CD14-positive monocyte (primary cell): ENCODE results near the gene SCUBE3. TPM values are rescaled to one million over a fixed set of nuclear protein-coding genes. Genes with fewer than 3 reads are reported as not detected.

Source experiments
- DNase-seq, 3 donors: peaks; one replicate each; pipeline ENCODE4 v3.0.0-alpha.2; 2011 to 2022
- H2AFZ ChIP-seq: 2 replicates; pipeline ENCODE4 v1.6.0; 2012; ENCODE audit warnings: mild to moderate bottlenecking, low read depth, low read length, inconsistent platforms; ENCODE audit not compliant: insufficient read depth, poor library complexity, severe bottlenecking
- H3K27ac ChIP-seq, 2 donors: 1 replicate in 1 of 2; 2 replicates in 1 of 2; pipeline ENCODE4 v1.5.1; 2012 to 2013; ENCODE audit warnings: low read length in 2 of 2, control low read depth in 1 of 2, inconsistent platforms in 1 of 2, low read depth in 1 of 2, mild to moderate bottlenecking in 1 of 2
- H3K27me3 ChIP-seq, 2 donors: one replicate each; pipeline versions ENCODE4 v1.6.0 to v1.6.1; 2011 to 2013; ENCODE audit warnings: low read length in 2 of 2; ENCODE audit not compliant: control insufficient read depth in 2 of 2, insufficient read depth in 2 of 2
- H3K36me3 ChIP-seq, 2 donors: replicated peaks in 1 of 2; 1 replicate in 1 of 2; 2 replicates in 1 of 2; pipeline versions ENCODE4 v1.5.1 to v1.6.1; 2012 to 2013; ENCODE audit warnings: low read length in 2 of 2, control low read depth in 1 of 2, inconsistent platforms in 1 of 2, mild to moderate bottlenecking in 1 of 2; ENCODE audit not compliant: insufficient read depth in 2 of 2, control insufficient read depth in 1 of 2
- H3K4me1 ChIP-seq, 2 donors: 1 replicate in 1 of 2; 2 replicates in 1 of 2; pipeline versions ENCODE4 v1.5.1 to v1.6.1; 2012 to 2013; ENCODE audit warnings: low read length in 2 of 2, control low read depth in 1 of 2, inconsistent platforms in 1 of 2, mild to moderate bottlenecking in 1 of 2, moderate library complexity in 1 of 2; ENCODE audit not compliant: insufficient read depth in 2 of 2, control insufficient read depth in 1 of 2
- H3K4me2 ChIP-seq: replicated peaks from 2 replicates; pipeline ENCODE3; 2012; ENCODE audit warnings: low read length, moderate library complexity, mild to moderate bottlenecking; ENCODE audit not compliant: poor library complexity, severe bottlenecking; ENCODE audit errors: extremely low read depth
- H3K4me3 ChIP-seq, 3 experiments: fragments of 200-600 bp in 1 of 3; sonication (generic) in 1 of 3; replicated peaks in 1 of 3; 1 replicate in 2 of 3; 2 replicates in 1 of 3; pipeline ENCODE4 v1.5.1; 2011 to 2013; ENCODE audit warnings: low read length in 3 of 3, mild to moderate bottlenecking in 3 of 3, control low read depth in 2 of 3, low read depth in 2 of 3, inconsistent platforms in 1 of 3, moderate library complexity in 1 of 3
- H3K79me2 ChIP-seq: 2 replicates; pipeline ENCODE4 v1.6.0; 2012; ENCODE audit warnings: mild to moderate bottlenecking, control low read depth, inconsistent platforms, low read length, moderate library complexity; ENCODE audit not compliant: insufficient read depth
- H3K9ac ChIP-seq: 2 replicates; pipeline ENCODE4 v1.6.0; 2017; ENCODE audit warnings: low read length, mild to moderate bottlenecking; ENCODE audit not compliant: insufficient read depth, poor library complexity, severe bottlenecking
- H3K9me3 ChIP-seq, 2 donors: replicated peaks in 1 of 2; 1 replicate in 1 of 2; 2 replicates in 1 of 2; pipeline versions ENCODE4 v1.5.1 to v1.6.1; 2012 to 2013; ENCODE audit warnings: low read length in 2 of 2, control low read depth in 1 of 2; ENCODE audit not compliant: control insufficient read depth in 1 of 2, insufficient read depth in 1 of 2
- H4K20me1 ChIP-seq: 2 replicates; pipeline ENCODE4 v1.6.0; 2012; ENCODE audit warnings: mild to moderate bottlenecking, low read length, control low read depth, moderate library complexity; ENCODE audit not compliant: insufficient read depth
- H3K27ac Mint-ChIP-seq, 7 donors: one replicate each; pipeline ENCODE4 v1.8.0; 2020; ENCODE audit warnings: mild to moderate bottlenecking in 7 of 7, mixed read lengths in 7 of 7, moderate library complexity in 6 of 7, inconsistent platforms in 2 of 7
- H3K27me3 Mint-ChIP-seq, 3 donors: one replicate each; pipeline ENCODE4 v1.8.0; 2021 to 2022; ENCODE audit warnings: low read depth in 3 of 3, mild to moderate bottlenecking in 3 of 3, mixed read lengths in 3 of 3, moderate library complexity in 3 of 3, inconsistent platforms in 1 of 3
- H3K36me3 Mint-ChIP-seq, 2 donors: one replicate each; pipeline ENCODE4 v1.8.0; 2020; ENCODE audit warnings: mixed read lengths in 2 of 2, inconsistent platforms in 1 of 2, mild to moderate bottlenecking in 1 of 2
- H3K4me1 Mint-ChIP-seq: one replicate; pipeline ENCODE4 v1.8.0; 2020; ENCODE audit warnings: mild to moderate bottlenecking, mixed read lengths
- H3K4me3 Mint-ChIP-seq, 2 donors: one replicate each; pipeline ENCODE4 v1.8.0; 2020; ENCODE audit warnings: mild to moderate bottlenecking in 2 of 2, mixed read lengths in 2 of 2, moderate library complexity in 1 of 2
- H3K9me3 Mint-ChIP-seq, 7 donors: one replicate each; pipeline ENCODE4 v1.8.0; 2020 to 2022; ENCODE audit warnings: mixed read lengths in 7 of 7, mild to moderate bottlenecking in 6 of 7, moderate library complexity in 6 of 7, inconsistent platforms in 2 of 7
- CTCF ChIP-seq: fragments of 200-600 bp; IDR thresholded peaks from one replicate; pipeline ENCODE4 v1.8.0; 2022; ENCODE audit warnings: antibody characterized with exemption, mild to moderate bottlenecking
- WGBS: methylation state at CpG from one replicate; pipeline ENCODE4 v1.1.5; 2013; ENCODE audit warnings: missing lambda C conversion rate; ENCODE audit not compliant: insufficient coverage; 5-methylcytosine and 5-hydroxymethylcytosine counted together
- intact Hi-C, 2 donors: fragments of 100-400 bp; cut with micrococcal nuclease; formaldehyde crosslinking; loops; one replicate each; pipeline versions ENCODE4 v1.15.0 to v1.15.1; 2023
- polyA plus RNA-seq, 3 donors: library from polyadenylated mRNA; depleted of rRNA in 1 of 3; unstranded in 2 of 3; stranded (reverse) in 1 of 3; fragments of 300-500 nt in 2 of 3; fragments of >200 nt in 1 of 3; fragmentation: Illumina TruSeq in 2 of 3; gene quantifications; 1 replicate in 2 of 3; 2 replicates in 1 of 3; pipeline ENCODE4 v1.2.3, GENCODE V29; 2012 to 2021

The SCUBE3 gene
- polyA plus RNA-seq, 3 donors: not detected

GRCh38 chr6:35262596-35262995, 48.8 kb downstream of the SCUBE3 start:
- Mint-ChIP-seq H3K36me3 (peaks cover 0 to 11% of the 10 kb centered on the region in 2 donors), H3K4me1 (peaks cover 46% of the 10 kb centered on the region), H3K4me3 (no peak overlapping the region), H3K27me3 (peaks cover 0 to 2% (median 1%) of the 10 kb centered on the region in 3 donors), H3K27ac (peak overlapping the region in 3 of 7 donors; percentile 1 to 33 (median 30)), H3K9me3 (no peaks in the 10 kb centered on the region)
- no peaks in the 10 kb centered on the region for H4K20me1 ChIP-seq
- H3K4me1 ChIP-seq: peaks cover 32 to 37% of the 10 kb centered on the region in 2 donors
- no peak for DNase-seq
- H3K79me2 ChIP-seq: peaks cover 50% of the 10 kb centered on the region
- H3K36me3 ChIP-seq: peaks cover 0 to 3% of the 10 kb centered on the region in 2 donors
- WGBS: 89% methylated on average over 1 of the region's 2 CpGs
- no peak overlapping the region for H3K4me2 ChIP-seq
- no peaks in the 10 kb centered on the region for H3K9me3 ChIP-seq
- intact Hi-C loops: no loop called here
- H2AFZ ChIP-seq: no peak overlapping the region
- no peak for TF ChIP-seq CTCF
- no peak overlapping the region for H3K27ac ChIP-seq
- H3K27me3 ChIP-seq: no peaks in the 10 kb centered on the region
- no peak overlapping the region for H3K4me3 ChIP-seq
- H3K9ac ChIP-seq: no peak overlapping the region

- Histone ChIP-seq H4K20me1 (no peaks in the 10 kb centered on the region), H3K4me3 (no peak overlapping the region), H3K27me3 (no peaks in the 10 kb centered on the region), H3K4me2 (no peak overlapping the region), H3K79me2 (peaks cover 40% of the 10 kb centered on the region), H3K27ac (no peak overlapping the region), H2AFZ (no peak overlapping the region), H3K4me1 (peaks cover 21 to 23% of the 10 kb centered on the region in 2 donors), H3K9ac (no peak overlapping the region), H3K9me3 (no peaks in the 10 kb centered on the region), H3K36me3 (peaks cover 0 to 3% of the 10 kb centered on the region in 2 donors)
- intact Hi-C loops: no loop called here
- no peaks in the 10 kb centered on the region for H3K9me3 Mint-ChIP-seq
- peaks cover 36% of the 10 kb centered on the region for H3K4me1 Mint-ChIP-seq
- peaks cover 3 to 18% of the 10 kb centered on the region in 2 donors for H3K36me3 Mint-ChIP-seq
- DNase-seq: no peak
- no peak for TF ChIP-seq CTCF
- no peak overlapping the region for H3K4me3 Mint-ChIP-seq
- H3K27me3 Mint-ChIP-seq: no peaks in the 10 kb centered on the region
- no peak overlapping the region for H3K27ac Mint-ChIP-seq
Observed at GRCh38 chr6:35264550-35265274, 51.0 kb downstream of the SCUBE3 start.
